Measurements from ENCODE around the gene GP1BB.

GRCh38 chr22:19674129-19674928, 49.0 kb upstream of the GP1BB start:
- no peak for TF ChIP-seq EZH2 (IDR thresholded peaks at IDR 0.05; ENCODE audit: insufficient read depth, poor library complexity, severe bottlenecking)
- no peak for TF ChIP-seq EZH2phosphoT487 (IDR thresholded peaks at IDR 0.05; ENCODE audit: insufficient read depth, low read depth)
